Measurements from ENCODE around the gene PRDM16. TPM values are rescaled to one million over a fixed set of nuclear protein-coding genes. Genes with fewer than 3 reads are reported as not detected.

Gene PRDM16
- total and polyA plus RNA-seq, 4 donors, result 0.05 to 0.67 (median 0.19) TPM

DNA sequence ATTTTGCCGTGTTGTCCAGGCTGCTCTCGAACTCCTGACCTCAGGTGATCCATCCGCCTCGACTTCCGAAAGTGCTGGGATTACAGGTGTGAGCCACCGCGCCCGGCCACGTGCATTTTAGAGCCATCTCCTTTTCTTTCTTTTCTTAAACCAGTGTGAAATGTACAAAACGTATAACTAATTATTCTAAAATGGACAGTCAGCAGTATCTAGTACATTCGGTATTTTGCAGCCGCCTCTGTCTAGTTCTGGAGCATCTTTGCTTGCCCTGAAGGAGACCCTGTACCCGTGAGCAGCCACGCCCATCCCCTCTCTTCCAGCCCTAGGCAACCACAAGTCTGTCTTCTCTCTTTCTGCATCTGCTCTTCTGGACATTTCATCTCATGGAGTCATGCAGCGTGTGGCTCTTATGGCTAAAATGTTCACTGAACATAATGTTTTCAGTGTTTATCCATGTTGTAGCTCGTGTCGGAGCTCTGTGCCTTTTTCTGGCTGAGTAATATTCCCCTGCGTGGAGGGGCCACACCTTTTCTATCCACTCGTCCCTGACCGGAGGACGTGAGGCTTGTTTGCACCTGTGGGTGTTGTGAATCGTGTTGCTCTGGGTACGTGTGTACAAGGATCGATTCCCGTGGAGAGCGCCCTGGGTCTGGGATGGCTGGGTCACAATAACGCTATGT lies 198.0 kb downstream of the PRDM16 start:
- Histone ChIP-seq H3K9me3 (ENCODE audit: control insufficient read depth in 4 of 4, low read length in 3 of 4) (no peaks in the 10 kb centered on the region), H3K27ac (ENCODE audit: low read depth in 1 of 2, low read length in 2 of 2) (no peak overlapping the region), H3K9ac (ENCODE audit: low read depth in 1 of 2, low read length in 2 of 2) (no peak overlapping the region), H3K27me3 (ENCODE audit: control insufficient read depth in 4 of 4, insufficient read depth in 4 of 4, low read length in 3 of 4) (peaks cover 0 to 3% (median 0%) of the 10 kb centered on the region in 4 donors), H3K4me3 (ENCODE audit: low read depth in 1 of 3, low read length in 3 of 3) (no peak overlapping the region), H3K36me3 (ENCODE audit: control insufficient read depth in 4 of 4, insufficient read depth in 3 of 4, low read depth in 1 of 4, low read length in 3 of 4) (no peaks in the 10 kb centered on the region), H3K4me1 (ENCODE audit: control insufficient read depth in 4 of 4, insufficient read depth in 4 of 4, low read length in 3 of 4) (no peaks in the 10 kb centered on the region)
- TF ChIP-seq FOXA1 (IDR thresholded peaks at IDR 0.05), result no peak
- WGBS, result 88% methylated on average over 27 of the region's 27 CpGs
- no peak for DNase-seq (ENCODE audit: low spot score)

- no peak overlapping the region for H3K9ac ChIP-seq (ENCODE audit: low read depth in 1 of 2, low read length in 2 of 2)
- no peaks in the 10 kb centered on the region for H3K36me3 ChIP-seq (ENCODE audit: control insufficient read depth in 4 of 4, insufficient read depth in 3 of 4, low read depth in 1 of 4, low read length in 3 of 4)
- TF ChIP-seq RAD21 (IDR thresholded peaks at IDR 0.05) (no peak), EGR1 (IDR thresholded peaks at IDR 0.05; ENCODE audit: low read depth in 2 of 2) (no peak), NR2F2 (IDR thresholded peaks at IDR 0.05) (no peak), CTCF (IDR thresholded peaks at IDR 0.05; ENCODE audit: low read depth, low read length, missing input control) (no peak), FOXA1 (IDR thresholded peaks at IDR 0.05) (no peak), TAF1 (conservative IDR thresholded peaks at IDR 0.05) (no peak), JUND (IDR thresholded peaks at IDR 0.05) (no peak), HNF4A (conservative IDR thresholded peaks at IDR 0.05) (no peak), HNF4G (IDR thresholded peaks at IDR 0.05) (no peak), MAX (IDR thresholded peaks at IDR 0.05) (no peak)
- no peak for DNase-seq (ENCODE audit: low spot score)
- no peaks in the 10 kb centered on the region for H3K9me3 ChIP-seq (ENCODE audit: control insufficient read depth in 4 of 4, low read length in 3 of 4)
- no peak overlapping the region for H3K4me3 ChIP-seq (ENCODE audit: low read depth in 1 of 3, low read length in 3 of 3)
- 90% methylated on average over 43 of the region's 43 CpGs for WGBS
- no peak overlapping the region for H3K27ac ChIP-seq (ENCODE audit: low read depth in 1 of 2, low read length in 2 of 2)
- H3K4me1 ChIP-seq (ENCODE audit: control insufficient read depth in 4 of 4, insufficient read depth in 4 of 4, low read length in 3 of 4), result no peaks in the 10 kb centered on the region
- peaks cover 0 to 3% (median 0%) of the 10 kb centered on the region in 4 donors for H3K27me3 ChIP-seq (ENCODE audit: control insufficient read depth in 4 of 4, insufficient read depth in 4 of 4, low read length in 3 of 4)
Measured at GRCh38 chr1:3267550-3268270, 198.7 kb downstream of the PRDM16 start.

DNA sequence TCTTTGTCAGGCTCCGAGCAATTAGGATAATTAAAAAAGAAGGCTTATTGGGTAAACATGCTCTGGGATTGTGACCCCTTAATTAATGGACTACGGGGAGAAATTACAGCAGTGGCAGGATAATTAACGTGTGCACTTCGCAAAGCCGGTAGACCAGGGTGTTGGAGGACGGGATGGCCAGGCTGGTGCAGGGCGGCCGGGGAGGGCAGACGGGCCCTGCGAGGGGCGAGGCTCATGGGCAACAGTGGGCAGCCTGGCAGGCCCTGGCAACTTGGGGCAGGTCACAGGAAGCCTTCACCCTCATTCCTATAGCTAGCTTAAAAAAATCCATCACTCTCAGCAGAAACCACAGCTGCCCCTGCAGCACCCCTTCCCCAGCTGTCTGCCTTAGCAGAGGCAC lies 199.3 kb downstream of the PRDM16 start:
- no peaks in the 10 kb centered on the region for H3K9me3 ChIP-seq (ENCODE audit: control insufficient read depth in 4 of 4, low read length in 3 of 4)
- peaks cover 0 to 3% (median 0%) of the 10 kb centered on the region in 4 donors for H3K27me3 ChIP-seq (ENCODE audit: control insufficient read depth in 4 of 4, insufficient read depth in 4 of 4, low read length in 3 of 4)
- no peak overlapping the region for H3K27ac ChIP-seq (ENCODE audit: low read depth in 1 of 2, low read length in 2 of 2)
- H3K9ac ChIP-seq (ENCODE audit: low read depth in 1 of 2, low read length in 2 of 2), result no peak overlapping the region
- H3K4me1 ChIP-seq (ENCODE audit: control insufficient read depth in 4 of 4, insufficient read depth in 4 of 4, low read length in 3 of 4), result no peaks in the 10 kb centered on the region
- TF ChIP-seq RAD21 (IDR thresholded peaks at IDR 0.05), result no peak
- TF ChIP-seq HNF4A (conservative IDR thresholded peaks at IDR 0.05), result no peak
- TF ChIP-seq NR2F2 (IDR thresholded peaks at IDR 0.05), result no peak
- no peak for TF ChIP-seq REST (IDR thresholded peaks at IDR 0.05)
- no peak for TF ChIP-seq CTCF (IDR thresholded peaks at IDR 0.05; ENCODE audit: low read depth, low read length, missing input control)
- H3K36me3 ChIP-seq (ENCODE audit: control insufficient read depth in 4 of 4, insufficient read depth in 3 of 4, low read depth in 1 of 4, low read length in 3 of 4), result no peaks in the 10 kb centered on the region
- 92% methylated on average over 11 of the region's 11 CpGs for WGBS
- H3K4me3 ChIP-seq (ENCODE audit: low read depth in 1 of 3, low read length in 3 of 3), result no peak overlapping the region
- no peak for DNase-seq (ENCODE audit: low spot score)
